Activated gamma-delta T cell (primary cell): ENCODE data around the gene PRKCA.
"Not testable (repeated sequence)": the region's sequence is repeated elsewhere in the genome, so short reads cannot be mapped to it uniquely, and the experiment has no call there.

Source experiments
- DNase-seq: peaks from one replicate; lab custom pipeline; 2025; lab: John Stamatoyannopoulos, UW

Gene PRKCA

DNA sequence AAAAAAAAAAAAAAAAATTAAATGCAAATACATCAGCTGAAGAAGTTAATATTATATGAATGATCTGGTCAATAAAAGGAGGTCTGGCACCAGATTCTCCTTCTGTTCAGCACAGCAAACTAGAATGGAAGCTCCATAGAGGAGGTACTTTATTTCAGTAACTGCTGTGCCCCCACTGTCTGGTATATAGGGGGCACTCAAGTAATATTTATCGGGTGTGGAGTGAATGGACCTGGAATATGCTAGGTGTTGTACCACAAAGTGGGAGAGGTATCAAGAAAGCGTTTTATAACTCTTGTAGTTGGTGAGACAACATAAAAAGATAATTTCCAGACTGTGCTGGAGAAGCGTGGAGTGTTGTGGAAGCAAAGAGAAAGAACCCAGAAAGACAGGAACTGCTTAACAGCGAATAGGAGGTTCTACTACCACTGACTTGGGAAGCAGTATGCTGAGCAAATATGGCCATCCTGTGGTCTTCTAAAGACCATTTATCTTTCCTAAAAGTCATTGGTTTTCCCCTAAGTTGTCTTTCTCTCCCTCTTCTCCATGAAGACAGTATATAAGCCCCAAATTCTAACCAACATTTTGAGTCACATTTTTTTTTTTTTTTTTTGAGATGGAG is 12.2 kb upstream of the PRKCA start:
- DNase-seq, result no peak

DNA sequence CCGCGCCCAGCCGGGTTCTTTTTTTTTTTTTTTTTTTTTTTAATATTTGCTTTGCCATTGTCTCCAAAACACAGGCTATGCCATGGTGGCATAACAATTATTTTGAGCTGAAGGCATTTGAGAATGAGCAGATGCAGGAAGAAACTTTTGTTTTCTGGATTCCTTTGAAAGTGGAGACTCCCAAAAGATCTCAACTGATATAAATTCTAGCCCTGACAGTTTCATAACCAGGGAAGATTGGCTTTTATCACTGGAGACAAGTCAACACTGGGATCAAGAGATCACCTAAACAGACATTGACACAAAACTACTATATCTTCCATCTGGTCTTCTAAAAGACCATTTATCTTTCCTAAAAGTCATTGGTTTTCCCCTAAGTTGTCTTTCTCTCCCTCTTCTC is 10.1 kb upstream of the PRKCA start:
- no peak for DNase-seq

DNA sequence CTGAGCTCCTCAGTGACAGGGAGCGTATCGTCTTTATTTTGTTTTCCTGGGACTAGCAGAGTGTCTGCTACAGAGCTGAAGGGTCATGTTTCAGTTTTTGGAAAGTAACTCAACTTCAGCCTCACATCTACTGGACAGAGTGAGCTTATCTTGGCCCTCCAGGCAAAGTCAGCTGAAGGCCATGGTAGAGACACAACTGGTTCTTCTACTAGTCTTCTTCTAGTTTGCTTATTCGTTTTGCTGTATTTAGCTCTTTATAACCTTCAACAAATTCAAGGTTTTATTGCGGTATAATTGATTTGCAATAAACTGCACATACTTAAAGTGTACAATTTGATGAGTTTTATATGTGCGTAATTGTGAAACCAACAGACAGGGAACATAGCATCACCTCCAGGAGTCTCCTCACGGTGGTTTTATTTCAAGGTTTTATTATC is 6.1 kb upstream of the PRKCA start:
- DNase-seq, result no peak

DNA sequence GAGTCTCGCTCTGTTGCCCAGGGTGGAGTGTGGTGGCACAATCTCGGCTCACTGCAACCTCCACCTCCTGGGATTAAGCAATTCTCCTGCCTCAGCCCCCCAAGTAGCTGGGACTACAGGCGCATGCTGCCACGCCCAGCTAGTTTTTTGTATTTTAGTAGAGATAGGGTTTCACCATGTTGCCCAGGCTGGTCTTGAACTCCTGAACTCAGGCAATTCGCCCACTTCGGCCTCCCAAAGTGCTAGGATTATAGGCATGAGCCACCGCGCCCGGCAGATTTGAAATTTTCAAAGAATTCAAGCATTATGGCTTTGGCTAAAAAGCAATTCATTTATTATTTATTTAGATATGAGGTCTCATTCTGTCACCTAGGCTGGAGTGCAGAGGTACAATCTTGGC is 5.0 kb upstream of the PRKCA start:
- DNase-seq, result not testable (repeated sequence)

DNA sequence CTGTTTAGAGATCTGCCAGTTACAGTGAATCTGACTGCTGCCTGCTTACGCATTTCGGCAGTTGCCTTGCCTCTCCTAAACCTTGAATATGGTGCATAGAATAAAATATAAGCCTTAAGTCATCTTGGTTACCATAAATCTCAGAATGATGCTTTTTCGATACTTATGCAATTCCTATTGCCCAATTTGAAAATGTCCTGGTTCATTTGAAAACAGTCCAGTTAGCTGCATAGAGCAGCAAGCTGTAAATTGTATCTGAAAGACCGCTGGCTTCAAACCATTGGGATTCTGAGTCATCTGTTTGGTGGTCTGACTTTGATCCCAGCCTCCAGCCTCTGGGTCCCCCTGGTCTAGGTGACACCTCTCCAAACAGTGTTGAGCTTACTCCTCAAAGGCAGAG is 2.7 kb upstream of the PRKCA start:
- DNase-seq, result no peak

DNA sequence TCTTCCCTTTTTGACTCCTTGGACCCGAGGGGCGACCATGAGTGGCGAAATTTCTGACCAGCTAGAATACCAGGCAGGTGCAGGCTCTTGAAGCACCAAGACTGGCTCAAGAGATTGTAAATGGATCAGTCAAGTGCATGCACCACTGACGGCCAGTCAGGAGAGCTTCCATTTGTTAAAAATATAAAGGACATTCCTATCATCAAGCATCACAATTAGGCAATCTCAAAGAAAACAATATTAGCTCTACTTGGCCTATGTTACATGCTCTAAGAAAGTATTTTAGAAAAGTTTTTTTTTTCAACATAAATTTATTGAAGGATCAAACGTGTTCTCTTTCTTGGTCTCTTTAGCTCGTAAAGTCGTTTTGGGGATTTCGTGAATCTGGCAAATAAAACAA is 1.5 kb upstream of the PRKCA start:
- no peak for DNase-seq

DNA sequence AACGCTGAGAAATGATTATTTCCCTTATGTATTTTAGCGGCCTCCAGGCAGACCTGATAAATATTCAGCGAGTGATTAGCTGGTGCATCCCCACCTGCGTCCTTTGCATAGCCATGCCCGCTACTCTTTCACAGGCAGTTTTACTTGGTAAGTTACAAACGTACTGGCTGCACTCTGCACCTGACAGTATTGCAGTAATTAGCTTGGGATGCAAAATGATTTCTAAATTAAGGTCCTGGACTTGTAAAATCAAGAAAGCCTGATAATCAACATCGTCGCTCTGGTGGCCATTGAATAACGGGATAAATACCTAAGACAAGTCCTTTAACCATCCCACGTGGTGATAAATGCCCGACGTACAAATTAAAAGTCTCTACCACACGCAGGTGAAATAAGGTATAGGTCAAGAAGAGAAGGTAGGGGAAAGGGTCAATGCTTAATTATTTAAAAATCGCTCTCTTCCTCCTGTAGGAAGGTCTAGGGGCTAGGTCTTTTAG is 998 bp upstream of the PRKCA start:
- DNase-seq, result no peak

DNA sequence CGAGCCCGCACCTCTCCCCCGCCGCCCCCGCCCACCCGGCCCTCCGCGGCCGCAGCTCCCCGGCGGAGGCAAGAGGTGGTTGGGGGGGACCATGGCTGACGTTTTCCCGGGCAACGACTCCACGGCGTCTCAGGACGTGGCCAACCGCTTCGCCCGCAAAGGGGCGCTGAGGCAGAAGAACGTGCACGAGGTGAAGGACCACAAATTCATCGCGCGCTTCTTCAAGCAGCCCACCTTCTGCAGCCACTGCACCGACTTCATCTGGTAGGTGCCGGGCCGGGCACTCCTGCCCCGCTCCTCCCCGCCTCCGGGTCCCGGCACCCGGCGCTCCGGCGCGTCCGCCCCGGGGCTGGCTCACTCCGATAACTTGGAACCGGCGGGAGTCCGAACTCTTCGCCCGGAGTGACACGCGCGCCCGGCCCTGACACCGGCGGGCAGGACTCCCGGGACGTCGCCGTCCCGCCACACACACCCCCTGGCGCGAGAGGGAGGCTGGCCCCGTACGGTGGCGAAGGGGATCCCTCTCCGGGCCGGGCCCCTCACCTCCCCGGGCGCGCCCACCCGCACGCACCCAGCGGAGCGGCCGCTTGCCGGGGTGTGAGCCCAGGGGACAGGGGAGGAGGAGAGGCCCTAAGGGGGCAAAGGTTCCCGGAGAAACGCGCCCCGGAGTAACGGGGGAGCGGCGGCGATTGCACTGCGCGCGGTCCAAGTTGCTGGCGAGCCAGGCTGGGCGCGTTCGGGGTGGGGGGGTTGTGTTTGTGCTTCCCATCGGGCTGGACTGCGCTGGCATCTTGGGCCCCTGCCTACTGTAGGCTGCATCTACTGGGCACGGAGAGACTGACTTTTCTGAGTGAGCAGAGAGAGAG is 581 bp downstream of the PRKCA start:
- DNase-seq, result peak; percentile 39

DNA sequence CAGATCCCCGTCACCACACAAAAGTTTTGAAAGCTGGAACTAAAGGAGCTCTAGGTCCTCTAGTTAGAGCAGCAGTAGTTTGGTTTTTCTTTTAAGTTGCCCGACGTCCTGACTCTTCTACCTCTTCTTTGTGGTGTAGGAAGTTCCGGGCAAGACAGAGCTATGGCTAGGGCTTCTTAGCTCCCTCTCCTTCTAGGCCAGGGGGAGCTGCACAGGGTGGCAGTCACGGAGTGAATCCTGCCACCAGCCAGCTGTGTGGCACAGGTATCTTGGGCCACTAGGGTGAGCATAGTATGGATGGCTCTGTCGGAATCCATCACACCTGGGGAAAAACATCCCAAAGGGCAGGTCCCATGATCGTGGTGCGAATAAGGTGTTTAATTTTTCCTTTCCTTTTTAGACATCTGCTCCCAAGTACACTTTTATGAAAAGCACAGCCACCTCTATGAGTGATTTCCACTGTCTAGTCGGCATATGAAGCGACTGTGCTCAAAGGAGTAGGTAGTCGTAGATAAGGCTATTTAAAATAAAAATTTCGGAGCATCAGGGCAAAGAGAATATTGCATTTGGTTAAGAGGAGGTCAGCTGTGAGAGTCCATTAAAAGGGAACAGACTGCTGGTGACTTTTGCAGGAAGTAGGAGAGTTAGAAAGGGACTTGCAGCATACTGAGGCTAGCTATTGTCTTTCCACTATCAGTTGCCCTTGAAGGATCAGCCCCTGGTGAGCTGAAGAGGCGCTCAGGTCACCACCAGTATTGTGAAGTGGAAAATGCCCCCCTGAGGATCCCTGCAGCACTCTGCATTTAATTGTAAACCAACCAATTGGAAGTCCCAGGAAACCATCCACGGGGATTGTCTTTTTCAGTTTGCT is 2.1 kb downstream of the PRKCA start:
- no peak for DNase-seq

DNA sequence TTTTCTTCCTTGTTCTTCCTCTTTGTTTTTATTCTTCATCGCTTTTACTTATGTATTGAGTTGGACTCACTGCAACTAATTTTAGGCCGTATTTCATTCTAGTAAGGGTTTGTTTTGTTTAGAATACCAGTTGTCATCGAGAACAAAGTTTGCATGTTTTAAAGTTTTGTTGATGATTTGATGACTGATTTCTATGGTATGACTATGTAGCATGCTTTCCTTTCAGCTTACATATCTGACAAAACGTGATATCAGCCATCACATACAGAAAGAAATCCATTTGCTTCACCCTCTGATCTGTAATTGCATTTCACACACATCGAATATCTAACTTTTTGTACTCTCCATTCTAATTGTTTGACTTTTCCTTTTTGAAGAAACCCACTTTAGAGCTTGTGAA is 4.0 kb downstream of the PRKCA start:
- no peak for DNase-seq

DNA sequence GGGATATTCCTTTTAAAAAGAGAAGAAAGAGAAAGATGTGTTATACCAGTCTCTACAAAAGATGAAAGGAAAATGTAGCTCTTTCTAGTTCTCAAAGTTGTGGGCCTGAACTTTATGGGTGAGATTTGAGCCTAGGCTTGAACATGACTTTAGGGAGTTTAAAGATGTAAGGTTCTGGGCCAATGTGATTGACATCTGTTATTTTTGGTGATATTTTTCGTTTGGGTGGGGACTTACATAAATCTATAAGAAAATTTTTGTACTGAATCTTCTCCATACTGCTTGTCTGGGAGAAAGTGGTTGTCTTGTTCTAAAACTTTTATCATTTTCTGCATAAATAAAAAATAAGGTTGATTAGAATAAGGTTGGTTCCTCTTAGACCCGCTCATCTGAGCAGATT is 4.8 kb downstream of the PRKCA start:
- no peak for DNase-seq

DNA sequence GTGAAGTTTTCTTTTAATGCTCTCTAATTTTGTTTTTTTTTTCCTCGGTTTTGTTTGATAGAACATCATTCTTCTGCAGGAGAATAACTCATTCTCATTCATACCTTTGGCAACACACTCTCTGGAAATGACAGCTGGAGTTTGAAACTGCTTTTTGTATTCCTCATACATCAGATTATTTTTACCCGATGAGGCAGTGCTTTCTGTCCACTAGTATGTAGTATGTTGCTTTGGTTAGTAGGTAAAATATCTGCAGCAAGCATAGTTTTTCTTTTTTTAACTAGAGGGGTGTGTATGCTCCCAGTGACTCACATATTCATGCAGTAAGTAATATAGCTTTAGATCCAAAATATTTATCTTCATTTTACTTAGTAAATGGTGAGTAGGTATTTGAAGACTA is 6.4 kb downstream of the PRKCA start:
- no peak for DNase-seq

DNA sequence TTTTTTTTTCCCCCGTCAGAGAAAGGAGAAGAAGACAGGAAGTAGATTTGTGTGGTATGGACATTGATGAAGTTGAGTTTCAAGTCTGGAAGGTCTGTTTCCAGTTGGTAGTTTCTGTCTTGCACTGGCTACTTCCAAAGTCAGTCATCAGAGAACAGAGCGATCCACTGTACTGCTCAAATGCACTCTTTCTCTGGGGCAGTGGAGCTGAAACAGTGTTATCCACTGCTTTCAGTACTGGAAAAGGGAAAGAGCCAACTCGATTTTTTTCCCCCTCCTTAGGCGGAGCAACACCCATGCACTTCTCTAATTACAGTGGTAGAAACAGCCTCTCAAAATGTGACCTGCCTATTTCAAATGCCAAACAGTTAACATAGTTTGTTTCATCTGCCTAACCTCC is 7.4 kb downstream of the PRKCA start:
- no peak for DNase-seq

DNA sequence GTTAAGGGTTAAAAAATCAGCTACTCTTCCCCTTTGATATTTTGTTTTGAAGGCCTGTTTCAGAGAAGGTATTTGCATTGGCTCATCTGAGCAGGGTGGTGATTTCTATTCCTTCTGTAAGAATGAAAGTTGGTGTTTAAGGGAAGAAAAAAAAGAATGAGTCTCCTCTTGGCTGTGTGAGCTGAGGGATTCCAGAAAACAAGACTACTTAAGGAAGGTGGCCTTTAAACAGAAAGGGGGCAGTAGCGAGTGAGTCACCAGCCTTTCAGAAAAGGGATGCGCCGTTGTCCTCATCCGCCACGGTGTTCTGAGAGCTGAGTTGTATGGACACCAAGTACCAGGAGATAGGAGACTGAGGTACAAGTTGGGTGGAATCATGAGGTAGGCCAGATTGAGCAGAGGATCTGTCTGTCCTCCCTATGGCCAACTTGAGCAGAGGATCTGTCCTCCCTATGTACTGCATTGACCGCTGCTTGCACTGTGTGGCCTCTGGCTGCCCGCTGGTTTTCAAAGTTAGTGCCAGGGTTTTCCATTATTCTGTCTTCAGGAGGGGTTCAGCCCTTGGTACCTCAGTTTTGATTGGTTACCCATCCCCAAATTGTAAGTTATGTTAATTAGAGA is 8.2 kb downstream of the PRKCA start:
- no peak for DNase-seq

DNA sequence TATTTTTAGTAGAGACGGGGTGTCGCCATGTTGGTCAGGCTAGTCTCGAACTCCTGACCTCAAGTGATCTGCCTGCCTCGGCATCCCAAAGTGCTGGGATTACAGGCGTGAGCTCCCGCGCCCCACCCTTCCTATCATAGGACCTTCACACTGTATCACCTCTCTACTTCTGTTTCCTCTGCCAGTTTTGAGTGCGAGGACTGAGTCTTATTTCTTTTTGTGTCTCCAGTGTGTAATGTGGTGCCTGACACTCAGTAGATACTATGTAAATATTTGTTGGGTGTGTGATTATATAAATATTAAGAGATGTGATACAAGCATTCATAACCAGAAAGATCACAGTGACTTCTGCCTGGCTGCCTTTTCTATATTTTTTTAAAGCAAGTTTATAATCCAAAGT is 10.5 kb downstream of the PRKCA start:
- DNase-seq, result no peak

DNA sequence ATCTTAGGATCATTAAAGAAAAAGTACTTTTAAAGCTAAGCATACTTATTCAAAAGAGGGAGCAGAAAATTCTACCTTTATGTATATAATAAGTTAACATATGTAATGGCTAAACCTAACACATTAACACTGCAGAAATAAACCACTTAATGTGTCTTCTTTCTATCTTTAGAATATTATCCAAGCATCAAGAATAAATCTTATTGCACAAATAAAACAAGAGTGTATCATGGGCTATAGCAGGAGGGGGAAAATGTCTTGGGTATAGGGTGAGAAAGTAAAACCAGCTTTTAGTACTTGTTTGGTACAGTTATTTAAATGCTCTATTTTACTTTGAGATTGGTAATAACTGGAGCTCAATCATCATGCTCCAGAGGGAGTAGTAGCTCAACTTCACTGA is 10.9 kb downstream of the PRKCA start:
- DNase-seq, result no peak

DNA sequence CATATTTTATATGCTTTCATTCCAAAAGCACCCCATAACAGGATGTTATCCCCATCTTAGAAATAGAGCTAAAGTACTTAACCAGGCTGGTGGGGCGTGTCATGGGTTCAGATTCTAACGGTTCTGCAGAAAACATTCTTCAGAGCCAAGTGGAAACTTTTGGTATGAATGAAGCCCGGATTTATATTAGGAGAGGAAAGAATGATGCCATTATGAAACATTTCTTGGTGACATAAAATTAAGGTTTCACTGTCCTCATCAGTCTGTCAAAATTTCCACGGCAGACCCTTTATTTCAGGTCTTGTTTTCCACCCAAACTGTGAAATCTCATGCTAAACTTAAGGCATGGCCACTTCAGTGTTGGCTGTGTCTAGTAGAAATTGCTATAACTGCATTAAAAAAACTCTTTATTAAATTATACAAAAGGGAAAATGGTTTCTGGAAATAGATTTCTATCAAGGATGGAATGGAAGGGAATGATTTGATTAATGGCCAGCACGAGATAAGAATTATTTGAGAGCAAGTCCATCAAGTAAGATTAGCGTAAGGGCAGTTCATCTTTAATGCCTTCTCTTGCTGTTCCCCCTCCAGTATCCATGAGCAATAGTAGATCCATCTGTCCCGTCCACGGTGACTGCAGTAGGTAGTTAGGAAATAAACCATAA is 11.7 kb downstream of the PRKCA start:
- no peak for DNase-seq

DNA sequence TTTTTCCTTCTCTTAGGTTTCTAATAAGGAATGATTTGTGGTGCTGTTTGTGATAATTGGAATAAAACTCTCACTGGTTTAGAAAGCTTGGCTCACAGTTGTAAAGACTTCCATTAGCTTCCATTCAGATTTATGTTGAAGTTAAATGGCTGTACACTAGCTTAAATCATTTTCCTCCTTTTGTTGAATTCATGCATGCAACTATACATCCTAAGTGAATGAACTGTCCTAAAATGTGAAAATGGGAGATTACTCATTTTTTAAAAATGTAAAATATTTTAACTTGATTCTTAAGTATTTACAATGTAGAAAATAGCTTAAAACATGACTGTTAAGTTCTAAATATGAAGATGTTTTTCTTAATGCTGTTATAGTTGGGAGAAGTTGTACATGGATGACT is 15.2 kb downstream of the PRKCA start:
- DNase-seq, result no peak

DNA sequence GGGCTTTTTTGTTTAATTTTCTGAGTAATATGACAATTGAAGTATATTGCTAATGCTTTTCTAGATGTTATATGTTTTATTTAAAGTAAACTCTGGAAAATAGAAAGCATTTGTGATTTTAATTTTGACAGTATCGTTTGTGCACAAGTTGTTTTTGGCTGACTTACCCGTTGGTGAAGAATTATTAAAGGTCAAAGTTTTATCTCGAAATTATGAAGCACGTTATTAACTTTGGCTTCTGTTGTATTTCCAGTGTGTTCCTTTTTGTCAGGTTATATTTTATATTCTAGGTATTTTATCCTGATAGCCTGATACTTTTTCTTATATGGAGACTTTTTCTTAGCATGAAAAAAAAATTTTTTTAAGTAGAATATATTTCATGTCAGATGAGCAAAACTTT is 16.8 kb downstream of the PRKCA start:
- no peak for DNase-seq

DNA sequence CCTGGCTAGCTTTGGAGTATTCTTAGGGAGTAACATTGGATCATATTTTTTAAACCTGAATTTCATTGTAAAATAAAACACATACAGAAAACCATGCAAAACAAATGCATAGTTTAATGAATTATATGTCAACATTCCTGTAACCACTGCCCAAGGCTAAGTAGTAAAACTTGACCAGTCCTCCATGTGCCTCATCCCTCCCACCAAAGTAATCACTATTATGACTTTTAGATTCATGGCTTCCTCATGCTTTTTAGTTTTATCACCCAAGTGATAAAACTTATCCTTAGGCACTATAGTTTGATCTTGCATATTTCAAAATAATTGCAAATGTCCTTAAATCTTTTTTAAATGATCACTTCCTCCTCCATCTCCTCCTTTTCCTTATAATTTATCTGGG is 20.4 kb downstream of the PRKCA start:
- DNase-seq, result no peak

DNA sequence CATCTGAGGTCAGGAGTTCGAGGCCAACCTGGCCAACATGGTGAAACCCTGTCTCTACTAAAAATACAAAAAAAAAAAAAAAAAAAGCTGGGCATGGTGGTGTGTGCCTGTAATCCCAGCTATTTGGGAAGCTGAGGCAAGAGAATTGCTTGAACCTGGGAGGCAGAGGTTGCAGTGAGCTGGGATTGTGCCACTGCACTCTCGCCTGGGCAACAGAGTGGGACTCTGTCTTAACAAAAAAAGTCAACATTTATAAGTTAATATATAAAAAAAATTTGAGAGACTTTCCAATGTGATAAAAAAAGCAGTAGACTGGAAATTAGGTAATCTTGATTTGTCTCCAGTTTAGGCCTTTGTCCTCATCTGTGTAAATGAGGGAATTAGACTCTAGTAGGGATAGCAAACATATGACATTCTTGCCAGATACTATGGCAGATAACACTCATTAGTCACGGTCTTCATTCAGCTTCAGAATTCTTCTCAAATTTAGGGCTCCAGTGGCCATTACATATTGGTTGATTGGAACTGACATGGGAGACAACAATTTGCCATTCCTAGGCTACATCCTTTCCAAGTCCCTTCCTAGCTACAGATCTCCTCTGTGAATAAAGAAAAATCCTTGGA is 22.1 kb downstream of the PRKCA start:
- DNase-seq, result not testable (repeated sequence)
